ENCODE measurements around the gene LHX4.

LHX4 gene

GRCh38 chr1:180295999-180296398 is 65.9 kb downstream of the LHX4 start:
- Histone ChIP-seq H4K8ac (ENCODE audit: low read depth, low read length) (no peak overlapping the region), H3K4me3 (ENCODE audit: low read length) (no peak overlapping the region), H3K9ac (ENCODE audit: low read length) (no peak overlapping the region), H4K5ac (ENCODE audit: low read length) (no peak overlapping the region), H3K4ac (ENCODE audit: low read depth, low read length) (no peak overlapping the region), H2BK5ac (ENCODE audit: low read length) (no peak overlapping the region), H3K4me1 (ENCODE audit: control insufficient read depth, low read depth, low read length) (no peaks in the 10 kb centered on the region), H2BK120ac (ENCODE audit: low read depth, low read length) (no peak overlapping the region), H3K23ac (ENCODE audit: low read length) (no peak overlapping the region), H3K56ac (ENCODE audit: low read length) (no peak overlapping the region), H3K4me2 (ENCODE audit: low read length) (no peak overlapping the region), H3K79me1 (ENCODE audit: low read length) (no peaks in the 10 kb centered on the region), H3K27ac (ENCODE audit: low read depth, low read length) (no peak overlapping the region), H3K27me3 (ENCODE audit: insufficient read depth, low read length, poor library complexity) (no peaks in the 10 kb centered on the region), H3K36me3 (ENCODE audit: control insufficient read depth, insufficient read depth, low read length) (no peaks in the 10 kb centered on the region), H2BK15ac (replicated peaks; ENCODE audit: low read depth) (no peak overlapping the region), H3K18ac (ENCODE audit: low read length) (no peak overlapping the region), H3K79me2 (ENCODE audit: control insufficient read depth, insufficient read depth, low read length) (no peaks in the 10 kb centered on the region), H2AK5ac (ENCODE audit: low read length) (no peak overlapping the region)
- DNase-seq: no peak
- no CpG with 5 or more reads among the region's 1 CpG for WGBS (ENCODE audit: extremely low coverage, insufficient coverage, low lambda C conversion rate)

DNA sequence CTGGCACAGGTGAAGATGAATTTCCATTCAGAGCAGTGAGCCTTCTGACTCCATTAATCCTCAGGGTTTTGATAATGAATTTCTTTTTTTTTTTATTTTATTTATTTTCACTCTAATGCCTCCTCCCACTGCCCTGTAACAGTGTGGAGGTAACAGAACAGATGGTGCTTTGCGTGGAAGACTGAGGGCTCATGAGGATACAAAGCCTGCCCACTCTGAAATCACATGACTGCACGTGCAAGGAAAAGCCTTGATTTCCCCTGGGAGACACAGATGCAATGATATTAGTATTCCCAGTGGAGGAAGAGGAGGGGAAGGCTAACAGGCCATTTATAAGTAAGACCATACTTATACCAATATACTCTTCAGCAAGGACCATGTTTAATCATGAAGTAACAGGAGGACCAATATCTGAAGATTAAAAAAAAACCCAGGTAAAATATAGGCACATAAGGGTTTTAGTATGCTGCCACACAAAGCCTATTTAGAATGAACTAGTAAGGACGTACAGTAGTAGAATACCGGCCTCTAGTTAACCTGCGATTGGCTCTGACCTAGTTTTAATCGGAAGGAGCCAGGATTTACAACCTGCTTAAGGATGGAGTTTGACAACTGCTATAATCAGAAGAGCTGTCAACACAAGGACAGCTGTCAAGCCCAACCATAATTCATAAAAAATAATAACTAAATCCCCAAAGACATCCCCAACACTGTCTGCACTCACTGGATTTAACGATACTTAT is 69.6 kb downstream of the LHX4 start:
- no peak overlapping the region for H3K4me3 ChIP-seq (ENCODE audit: low read length)
- no peak overlapping the region for H2BK5ac ChIP-seq (ENCODE audit: low read length)
- H2BK15ac ChIP-seq (replicated peaks; ENCODE audit: low read depth): no peak overlapping the region
- H3K79me2 ChIP-seq (ENCODE audit: control insufficient read depth, insufficient read depth, low read length): no peaks in the 10 kb centered on the region
- H3K4me1 ChIP-seq (ENCODE audit: control insufficient read depth, low read depth, low read length): no peaks in the 10 kb centered on the region
- H3K4ac ChIP-seq (ENCODE audit: low read depth, low read length): no peak overlapping the region
- H3K18ac ChIP-seq (ENCODE audit: low read length): no peak overlapping the region
- no peak overlapping the region for H2AK5ac ChIP-seq (ENCODE audit: low read length)
- no peak overlapping the region for H2BK120ac ChIP-seq (ENCODE audit: low read depth, low read length)
- no peak overlapping the region for H3K9ac ChIP-seq (ENCODE audit: low read length)
- H3K27me3 ChIP-seq (ENCODE audit: insufficient read depth, low read length, poor library complexity): no peaks in the 10 kb centered on the region
- H4K5ac ChIP-seq (ENCODE audit: low read length): no peak overlapping the region
- no peak overlapping the region for H3K4me2 ChIP-seq (ENCODE audit: low read length)
- H3K36me3 ChIP-seq (ENCODE audit: control insufficient read depth, insufficient read depth, low read length): no peaks in the 10 kb centered on the region
- H3K56ac ChIP-seq (ENCODE audit: low read length): no peak overlapping the region
- no peak for DNase-seq
- H3K23ac ChIP-seq (ENCODE audit: low read length): no peak overlapping the region
- no peak overlapping the region for H3K27ac ChIP-seq (ENCODE audit: low read depth, low read length)
- WGBS (ENCODE audit: extremely low coverage, insufficient coverage, low lambda C conversion rate): no CpG with 5 or more reads among the region's 7 CpGs
- H4K8ac ChIP-seq (ENCODE audit: low read depth, low read length): no peak overlapping the region
- H3K79me1 ChIP-seq (ENCODE audit: low read length): no peaks in the 10 kb centered on the region

DNA sequence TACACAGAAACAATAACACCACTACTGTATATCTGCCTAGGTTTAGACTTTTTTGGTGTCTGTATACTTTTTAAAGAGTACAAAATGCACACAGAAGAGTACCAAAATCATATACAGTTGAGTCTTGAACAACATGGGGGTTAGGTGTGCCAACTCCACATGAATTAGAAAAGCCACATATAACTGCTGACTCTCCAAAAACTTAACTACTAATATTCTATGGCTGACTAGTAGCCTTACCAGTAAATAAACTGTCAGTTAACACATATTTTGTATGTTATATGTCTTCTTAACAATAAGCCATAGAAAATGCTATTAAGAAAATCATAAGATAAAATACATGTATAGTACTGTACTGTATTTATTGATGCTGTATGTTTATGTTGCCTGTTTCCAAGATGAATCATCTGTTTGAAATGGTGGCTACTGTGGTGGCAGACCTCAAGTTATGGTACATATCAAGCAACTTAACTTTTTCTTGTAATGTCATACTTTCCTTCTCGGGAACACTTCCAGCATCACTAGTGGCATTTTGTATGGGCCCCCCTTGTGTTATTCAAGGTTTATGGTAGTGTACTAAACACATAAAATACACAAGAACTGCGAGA is 71.2 kb downstream of the LHX4 start:
- no peak overlapping the region for H2BK120ac ChIP-seq (ENCODE audit: low read depth, low read length)
- no peak overlapping the region for H3K9ac ChIP-seq (ENCODE audit: low read length)
- no peak overlapping the region for H3K56ac ChIP-seq (ENCODE audit: low read length)
- no peak overlapping the region for H4K5ac ChIP-seq (ENCODE audit: low read length)
- no peak overlapping the region for H3K23ac ChIP-seq (ENCODE audit: low read length)
- no peak overlapping the region for H3K4ac ChIP-seq (ENCODE audit: low read depth, low read length)
- H3K4me3 ChIP-seq (ENCODE audit: low read length): no peak overlapping the region
- no peak for DNase-seq
- H3K79me2 ChIP-seq (ENCODE audit: control insufficient read depth, insufficient read depth, low read length): no peaks in the 10 kb centered on the region
- no peaks in the 10 kb centered on the region for H3K79me1 ChIP-seq (ENCODE audit: low read length)
- H3K27me3 ChIP-seq (ENCODE audit: insufficient read depth, low read length, poor library complexity): no peaks in the 10 kb centered on the region
- H3K27ac ChIP-seq (ENCODE audit: low read depth, low read length): no peak overlapping the region
- H2AK5ac ChIP-seq (ENCODE audit: low read length): no peak overlapping the region
- no CpG with 5 or more reads among the region's 2 CpGs for WGBS (ENCODE audit: extremely low coverage, insufficient coverage, low lambda C conversion rate)
- no peaks in the 10 kb centered on the region for H3K36me3 ChIP-seq (ENCODE audit: control insufficient read depth, insufficient read depth, low read length)
- no peaks in the 10 kb centered on the region for H3K4me1 ChIP-seq (ENCODE audit: control insufficient read depth, low read depth, low read length)
- H2BK15ac ChIP-seq (replicated peaks; ENCODE audit: low read depth): no peak overlapping the region
- no peak overlapping the region for H3K4me2 ChIP-seq (ENCODE audit: low read length)
- H4K8ac ChIP-seq (ENCODE audit: low read depth, low read length): no peak overlapping the region
- H3K18ac ChIP-seq (ENCODE audit: low read length): no peak overlapping the region
- H2BK5ac ChIP-seq (ENCODE audit: low read length): no peak overlapping the region

DNA sequence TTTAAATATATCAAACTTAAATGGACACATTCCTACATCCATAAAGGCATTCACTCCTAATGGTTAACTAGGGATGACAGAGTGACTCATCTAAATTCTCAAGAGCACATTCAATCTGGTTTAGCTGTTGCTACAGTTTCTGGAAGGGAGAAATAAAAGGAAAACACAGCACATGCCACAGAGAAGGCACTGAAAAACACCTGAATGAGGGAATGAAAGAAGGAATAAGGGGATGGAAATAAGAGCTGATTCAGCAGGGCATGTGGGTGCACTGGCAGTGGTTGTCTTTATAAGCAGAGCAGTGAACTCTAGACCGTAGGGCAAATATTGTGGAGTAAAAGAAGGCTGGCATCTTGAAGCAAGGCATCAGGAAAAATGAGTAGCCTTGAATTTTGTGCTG is 79.3 kb downstream of the LHX4 start:
- no CpG with 5 or more reads among the region's 1 CpG for WGBS (ENCODE audit: extremely low coverage, insufficient coverage, low lambda C conversion rate)
- no peak overlapping the region for H3K27ac ChIP-seq (ENCODE audit: low read depth, low read length)
- no peak overlapping the region for H3K23ac ChIP-seq (ENCODE audit: low read length)

DNA sequence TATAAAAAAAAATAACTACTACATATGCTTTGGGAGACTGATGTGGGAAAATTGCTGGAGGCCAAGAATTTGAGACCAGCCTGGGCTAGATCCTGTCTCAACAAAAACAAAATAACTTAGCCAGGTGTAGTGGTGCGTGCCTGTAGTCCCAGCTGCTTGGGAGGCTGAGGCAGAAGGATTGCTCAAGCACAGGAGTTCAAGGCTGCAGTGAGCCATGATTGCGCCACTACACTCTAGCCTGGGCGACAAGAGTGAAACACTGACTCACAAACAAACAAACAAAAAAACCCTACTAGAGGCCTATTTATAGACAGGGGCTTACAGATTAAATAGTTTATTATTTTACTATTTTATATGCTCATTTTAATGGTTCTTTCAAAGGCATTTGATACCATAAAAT is 80.0 kb downstream of the LHX4 start:
- Histone ChIP-seq H3K4me1 (ENCODE audit: control insufficient read depth, low read depth, low read length) (no peaks in the 10 kb centered on the region), H2AK5ac (ENCODE audit: low read length) (no peak overlapping the region), H3K36me3 (ENCODE audit: control insufficient read depth, insufficient read depth, low read length) (no peaks in the 10 kb centered on the region), H2BK120ac (ENCODE audit: low read depth, low read length) (no peak overlapping the region), H3K4ac (ENCODE audit: low read depth, low read length) (no peak overlapping the region), H3K23ac (ENCODE audit: low read length) (no peak overlapping the region), H3K27ac (ENCODE audit: low read depth, low read length) (no peak overlapping the region), H4K8ac (ENCODE audit: low read depth, low read length) (no peak overlapping the region), H3K79me2 (ENCODE audit: control insufficient read depth, insufficient read depth, low read length) (no peaks in the 10 kb centered on the region), H3K27me3 (ENCODE audit: insufficient read depth, low read length, poor library complexity) (no peaks in the 10 kb centered on the region), H3K4me2 (ENCODE audit: low read length) (no peak overlapping the region), H2BK5ac (ENCODE audit: low read length) (no peak overlapping the region), H3K79me1 (ENCODE audit: low read length) (no peaks in the 10 kb centered on the region), H3K18ac (ENCODE audit: low read length) (no peak overlapping the region), H2BK15ac (replicated peaks; ENCODE audit: low read depth) (no peak overlapping the region), H4K5ac (ENCODE audit: low read length) (no peak overlapping the region), H3K56ac (ENCODE audit: low read length) (no peak overlapping the region), H3K4me3 (ENCODE audit: low read length) (no peak overlapping the region), H3K9ac (ENCODE audit: low read length) (no peak overlapping the region)
- WGBS (ENCODE audit: extremely low coverage, insufficient coverage, low lambda C conversion rate): no CpG with 5 or more reads among the region's 3 CpGs
- peak; percentile 8 for DNase-seq

More for the DNA sequence above, 79.3 kb downstream of the LHX4 start:
- no peaks in the 10 kb centered on the region for H3K79me1 ChIP-seq (ENCODE audit: low read length)
- H3K36me3 ChIP-seq (ENCODE audit: control insufficient read depth, insufficient read depth, low read length): no peaks in the 10 kb centered on the region
- no peak overlapping the region for H2BK15ac ChIP-seq (replicated peaks; ENCODE audit: low read depth)
- H2AK5ac ChIP-seq (ENCODE audit: low read length): no peak overlapping the region
- DNase-seq: peak; percentile 38
- H3K79me2 ChIP-seq (ENCODE audit: control insufficient read depth, insufficient read depth, low read length): no peaks in the 10 kb centered on the region
- H3K9ac ChIP-seq (ENCODE audit: low read length): no peak overlapping the region
- H3K4me2 ChIP-seq (ENCODE audit: low read length): no peak overlapping the region
- no peak overlapping the region for H3K4me3 ChIP-seq (ENCODE audit: low read length)
- no peak overlapping the region for H3K18ac ChIP-seq (ENCODE audit: low read length)
- no peaks in the 10 kb centered on the region for H3K27me3 ChIP-seq (ENCODE audit: insufficient read depth, low read length, poor library complexity)
- no peak overlapping the region for H3K4ac ChIP-seq (ENCODE audit: low read depth, low read length)
- no peak overlapping the region for H4K8ac ChIP-seq (ENCODE audit: low read depth, low read length)
- no peaks in the 10 kb centered on the region for H3K4me1 ChIP-seq (ENCODE audit: control insufficient read depth, low read depth, low read length)
- H3K56ac ChIP-seq (ENCODE audit: low read length): no peak overlapping the region
- H2BK120ac ChIP-seq (ENCODE audit: low read depth, low read length): no peak overlapping the region
- H2BK5ac ChIP-seq (ENCODE audit: low read length): no peak overlapping the region
- H4K5ac ChIP-seq (ENCODE audit: low read length): no peak overlapping the region

Measured in mesendoderm (in vitro differentiated cells).